HepG2 (cell line): ENCODE measurements around the gene FAM131A. TPM values are rescaled to one million over a fixed set of nuclear protein-coding genes. Genes with fewer than 3 reads are reported as not detected.

ENCODE experiments used
- CBFB ChIP-seq: sonication (generic); formaldehyde crosslinking; IDR thresholded peaks from 2 replicates; pipeline ENCODE4 v1.4.0; 2020; ENCODE audit warnings: missing genetic modification reagents
- CTCF ChIP-seq: sonication (generic); formaldehyde crosslinking; IDR thresholded peaks from 2 replicates; pipeline ENCODE4 v1.5.0; 2020; ENCODE audit warnings: mild to moderate bottlenecking, missing genetic modification reagents, moderate library complexity
- ETV5 ChIP-seq: IDR thresholded peaks from 2 replicates; pipeline ENCODE4 v1.6.1; 2018; ENCODE audit warnings: missing biosample characterization, missing genetic modification reagents, inconsistent platforms, borderline replicate concordance
- MEF2D ChIP-seq: sonication (generic); formaldehyde crosslinking; IDR thresholded peaks from 2 replicates; pipeline ENCODE4 v1.5.1; 2020; ENCODE audit warnings: mild to moderate bottlenecking, missing genetic modification reagents
- PHF21A ChIP-seq: sonication (generic); formaldehyde crosslinking; IDR thresholded peaks from 2 replicates; pipeline ENCODE4 v1.5.0; 2020; ENCODE audit warnings: mild to moderate bottlenecking, missing genetic modification reagents
- SMAD1 ChIP-seq: sonication (generic); formaldehyde crosslinking; IDR thresholded peaks from 2 replicates; pipeline ENCODE4 v1.4.0; 2020; ENCODE audit warnings: missing genetic modification reagents, low read depth, mild to moderate bottlenecking, borderline replicate concordance
- SUZ12 ChIP-seq: fragments of 150-350 bp; IDR thresholded peaks from 2 replicates; pipeline ENCODE4 v1.6.1; 2014; ENCODE audit warnings: low read depth, low read length
- SYNCRIP ChIP-seq: fragments of 200-400 bp; formaldehyde crosslinking; IDR thresholded peaks from 2 replicates; pipeline ENCODE4 v1.6.1; 2018; ENCODE audit warnings: mild to moderate bottlenecking, low read depth, low read length; ENCODE audit not compliant: insufficient read depth
- TIGD3 ChIP-seq: sonication (generic); formaldehyde crosslinking; IDR thresholded peaks from 2 replicates; pipeline ENCODE4 v1.5.1; 2020; ENCODE audit warnings: mild to moderate bottlenecking, missing genetic modification reagents, borderline replicate concordance
- ZBTB37 ChIP-seq: sonication (generic); formaldehyde crosslinking; IDR thresholded peaks from 2 replicates; pipeline ENCODE4 v1.4.0; 2020; ENCODE audit warnings: mild to moderate bottlenecking, missing genetic modification reagents
- ZBTB7B ChIP-seq: sonication (generic); formaldehyde crosslinking; IDR thresholded peaks from 2 replicates; pipeline ENCODE4 v1.4.0; 2020; ENCODE audit warnings: missing genetic modification reagents
- ZFP1 ChIP-seq: IDR thresholded peaks from 2 replicates; pipeline ENCODE4 v1.6.1; 2016
- ZFP62 ChIP-seq: sonication (generic); formaldehyde crosslinking; IDR thresholded peaks from 2 replicates; pipeline ENCODE4 v1.4.0; 2020; ENCODE audit warnings: missing genetic modification reagents
- ZNF276 ChIP-seq: sonication (generic); formaldehyde crosslinking; IDR thresholded peaks from 2 replicates; pipeline ENCODE4 v1.4.0; 2020; ENCODE audit warnings: mild to moderate bottlenecking, low read depth, missing genetic modification reagents
- ZNF333 ChIP-seq: sonication (generic); formaldehyde crosslinking; IDR thresholded peaks from 2 replicates; pipeline ENCODE4 v1.4.0; 2020; ENCODE audit warnings: mild to moderate bottlenecking, missing genetic modification reagents, borderline replicate concordance
- ZNF337 ChIP-seq: sonication (generic); formaldehyde crosslinking; IDR thresholded peaks from 2 replicates; pipeline ENCODE4 v1.5.1; 2020; ENCODE audit warnings: missing genetic modification reagents, low read depth, mild to moderate bottlenecking, borderline replicate concordance
- ZNF343 ChIP-seq: sonication (generic); formaldehyde crosslinking; IDR thresholded peaks from 2 replicates; pipeline ENCODE4 v1.4.0; 2020; ENCODE audit warnings: mild to moderate bottlenecking, missing genetic modification reagents
- ZNF362 ChIP-seq: sonication (generic); formaldehyde crosslinking; IDR thresholded peaks from 2 replicates; pipeline ENCODE4 v1.4.0; 2020; ENCODE audit warnings: missing genetic modification reagents, mild to moderate bottlenecking, borderline replicate concordance
- ZNF562 ChIP-seq: sonication (generic); formaldehyde crosslinking; IDR thresholded peaks from 2 replicates; pipeline ENCODE4 v1.8.0; 2022; ENCODE audit warnings: missing genetic modification reagents, borderline replicate concordance
- ZNF580 ChIP-seq: IDR thresholded peaks from 2 replicates; pipeline ENCODE4 v1.6.1; 2016; ENCODE audit warnings: low read depth, borderline replicate concordance
- ZNF780A ChIP-seq: sonication (generic); formaldehyde crosslinking; IDR thresholded peaks from 2 replicates; pipeline ENCODE4 v1.8.0; 2022; ENCODE audit warnings: mild to moderate bottlenecking, missing genetic modification reagents, moderate library complexity
- polyA plus RNA-seq, 8 experiments: library from polyadenylated mRNA; depleted of rRNA in 3 of 8; stranded (reverse) in 7 of 8; unstranded in 1 of 8; fragments of >200 nt; fragmentation: Illumina TruSeq in 4 of 8; extraction: Trizol in 4 of 8; gene quantifications; 2 replicates each; pipeline versions ENCODE4 v1.2.1 to v1.2.3, GENCODE V29; 2011 to 2016; ENCODE audit warnings: low read depth in 4 of 8, missing spikeins in 1 of 8, mixed read lengths in 1 of 8; ENCODE audit not compliant: insufficient read depth in 1 of 8
- total RNA-seq, 5 experiments: library from RNA; depleted of rRNA; stranded (reverse); fragments of >200 nt; fragmentation: Illumina TruSeq; extraction: Trizol; gene quantifications; 2 replicates each; pipeline ENCODE4 v1.2.3, GENCODE V29; 2016; ENCODE audit warnings: low read depth in 1 of 5

FAM131A gene
- total and polyA plus RNA-seq, 2 of the 13 experiments (the other 11 are each of a cell fraction or from before 2014, with no cell fraction given), result 9.2 to 9.3 TPM

- TF ChIP-seq ZNF276 (CRISPR knock-in tag) (no peak), ZFP62 (CRISPR knock-in tag) (no peak), ZNF780A (no peak), ZNF562 (CRISPR knock-in tag) (no peak), ZNF580 (CRISPR knock-in tag) (no peak), SYNCRIP (no peak), SUZ12 (peak; percentile 27; the same call in 1 of the 2 replicates), CTCF (CRISPR knock-in tag) (no peak), ZFP1 (no peak), ZBTB37 (CRISPR knock-in tag) (no peak), ZNF333 (CRISPR knock-in tag) (0 out of 2 replicates have a peak, but pooled peaks have one; percentile 19), ZNF337 (CRISPR knock-in tag) (no peak), ETV5 (CRISPR knock-in tag) (no peak), ZNF362 (CRISPR knock-in tag) (no peak), SMAD1 (no peak), CBFB (CRISPR knock-in tag) (no peak), ZBTB7B (CRISPR knock-in tag) (no peak), MEF2D (CRISPR knock-in tag) (0 out of 2 replicates have a peak, but pooled peaks have one; percentile 18), ZNF343 (CRISPR knock-in tag) (no peak), PHF21A (CRISPR knock-in tag) (0 out of 2 replicates have a peak, but pooled peaks have one; percentile 25), TIGD3 (CRISPR knock-in tag) (no peak; the same call in 1 of the 2 replicates)
These were observed 627 bp upstream of the FAM131A start (continued) for GRCh38 chr3:184336547-184337398.
